LoVo (cell line): ENCODE data around the gene DLGAP5.

Source experiments
- DNase-seq: peaks from one replicate; pipeline ENCODE4 v3.0.0-alpha.2; 2016; ENCODE audit warnings: low spot score

DLGAP5 gene

DNA sequence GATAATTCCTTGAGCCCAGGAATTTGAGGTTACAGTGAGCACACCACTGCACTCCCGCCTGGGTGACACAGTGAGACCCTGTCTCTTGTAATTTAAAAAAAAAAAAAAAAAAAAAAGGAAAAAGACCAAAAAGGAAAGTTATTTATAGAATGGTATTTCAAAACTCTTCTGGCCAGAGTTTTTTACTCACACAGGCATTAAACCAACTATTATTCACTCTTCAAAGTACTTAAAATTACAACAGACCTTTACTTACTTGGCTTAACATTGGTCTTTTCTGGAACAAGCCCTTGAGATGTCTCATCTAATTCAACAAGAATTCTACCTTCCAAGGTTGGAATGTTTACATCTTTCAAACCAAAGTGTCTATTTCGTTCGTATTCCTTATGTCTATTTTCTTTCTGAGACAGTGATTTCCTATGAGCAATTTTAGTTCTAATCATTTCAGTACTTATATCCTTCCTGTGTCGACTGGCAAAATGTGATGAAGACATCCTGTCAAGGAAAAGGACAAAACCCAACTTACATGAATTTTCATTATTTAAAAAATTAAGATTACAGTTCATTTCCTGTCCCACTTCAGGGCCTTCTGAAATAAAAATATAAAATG, 2.6 kb downstream of the DLGAP5 start:
- no peak for DNase-seq

DNA sequence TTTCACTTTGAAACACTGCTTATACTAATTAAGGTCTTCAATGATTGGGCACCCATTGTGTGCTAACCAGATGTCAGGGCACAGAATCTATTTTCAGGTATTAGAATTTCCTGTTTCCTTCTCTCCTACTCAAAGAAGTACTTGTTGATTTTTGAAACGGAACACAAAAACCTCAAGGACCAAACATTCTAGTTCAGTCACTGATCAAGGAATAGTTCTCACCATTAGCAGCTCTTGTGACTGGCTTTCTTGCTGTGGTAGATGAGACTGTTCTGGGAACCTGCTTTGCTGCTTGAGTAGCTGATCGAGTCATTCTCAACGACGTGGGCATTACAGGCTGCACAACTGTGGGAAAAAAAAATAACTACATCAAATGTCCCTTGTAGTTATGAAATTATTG, 11.0 kb downstream of the DLGAP5 start:
- DNase-seq = no peak

DNA sequence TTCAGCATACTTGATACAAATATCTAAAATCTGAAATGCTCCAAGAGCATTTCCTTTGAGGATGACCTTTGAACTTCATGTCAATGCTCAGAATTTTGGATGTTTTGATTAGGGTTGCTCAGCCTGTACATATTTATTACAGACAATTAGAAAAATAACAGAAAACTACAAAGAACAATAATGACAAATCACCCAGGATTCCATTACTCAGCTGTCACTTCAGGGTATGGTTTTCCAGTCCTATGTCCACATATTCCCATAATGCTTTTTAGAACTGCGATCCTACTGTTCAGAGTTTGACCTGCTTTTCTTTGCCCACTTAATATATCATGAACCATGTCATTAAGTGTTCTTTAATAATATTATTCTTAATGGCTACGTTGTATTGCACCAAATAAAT, 11.4 kb downstream of the DLGAP5 start:
- no peak for DNase-seq

DNA sequence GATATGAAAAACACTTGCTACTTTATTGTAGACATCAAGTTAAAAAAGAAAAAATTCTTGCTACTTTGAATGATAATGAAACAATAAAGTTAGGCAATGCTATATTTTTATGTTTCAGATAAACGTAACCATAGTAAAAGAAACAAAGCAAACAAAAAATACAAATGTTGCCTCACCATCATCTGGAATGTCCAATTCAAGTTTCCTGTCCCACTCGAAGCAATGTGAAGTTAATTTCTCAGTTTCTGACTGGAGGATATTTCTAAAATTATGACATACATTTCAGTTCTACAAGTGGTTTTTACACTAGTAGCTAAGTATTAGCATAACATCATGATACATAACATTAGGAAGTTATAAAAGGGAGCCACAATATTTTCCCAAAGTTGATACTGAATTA, 20.9 kb downstream of the DLGAP5 start:
- no peak for DNase-seq

DNA sequence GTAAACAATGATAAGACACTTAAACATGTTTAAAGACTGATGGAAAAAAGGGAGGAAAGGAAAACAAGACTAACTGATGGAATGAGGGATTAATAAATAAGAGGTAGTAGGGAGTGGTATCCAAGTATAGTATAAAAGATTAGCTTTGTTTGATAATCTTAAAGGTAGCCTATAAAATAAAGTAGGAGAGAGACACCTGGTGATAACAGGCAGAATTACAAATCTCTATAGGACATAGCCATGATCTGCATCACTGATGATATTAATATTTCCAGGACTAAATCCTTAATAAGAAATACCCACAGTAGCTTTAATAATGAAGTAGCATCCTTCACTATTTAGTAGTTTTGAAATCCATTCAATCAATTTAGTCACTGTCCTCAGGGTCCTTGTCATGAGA, 30.4 kb downstream of the DLGAP5 start:
- peak; percentile 72 for DNase-seq

DNA sequence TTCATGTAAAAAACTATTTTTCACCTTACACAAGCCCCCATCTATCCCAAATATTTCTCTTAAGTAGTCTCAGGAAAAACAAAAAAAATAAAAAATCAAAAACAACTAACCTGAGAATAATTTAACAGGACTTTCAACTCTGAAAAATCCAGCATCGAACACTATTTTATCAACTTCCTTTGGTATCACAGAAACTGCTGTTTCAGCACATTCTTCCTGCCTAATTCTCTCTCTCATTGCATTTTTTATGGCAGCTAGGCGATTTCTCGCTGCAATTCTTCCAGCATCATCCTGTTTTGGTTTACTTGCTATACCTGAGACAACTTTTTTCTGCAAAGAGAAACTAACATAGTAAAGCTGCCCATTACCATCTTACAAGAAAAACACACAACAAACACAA, 33.0 kb downstream of the DLGAP5 start:
- no peak for DNase-seq

DNA sequence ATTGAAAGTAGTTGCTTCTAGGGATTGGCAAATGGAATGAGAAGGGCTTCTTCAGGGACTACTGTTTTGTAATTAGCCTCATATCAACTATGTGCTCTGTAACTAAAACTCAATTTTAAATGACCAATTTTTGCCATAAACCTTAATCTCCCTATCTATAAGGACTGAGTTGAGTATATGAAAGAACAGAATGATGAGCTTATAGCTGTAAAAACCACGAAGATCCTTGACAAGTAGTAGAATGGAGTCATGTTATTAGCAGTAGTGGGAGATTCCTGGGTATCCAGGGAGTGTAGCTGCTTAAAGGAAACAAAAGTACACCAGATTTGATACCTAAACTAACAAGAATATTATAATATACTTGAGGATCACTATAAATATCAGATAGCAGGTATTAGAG, 34.3 kb downstream of the DLGAP5 start:
- no peak for DNase-seq

DNA sequence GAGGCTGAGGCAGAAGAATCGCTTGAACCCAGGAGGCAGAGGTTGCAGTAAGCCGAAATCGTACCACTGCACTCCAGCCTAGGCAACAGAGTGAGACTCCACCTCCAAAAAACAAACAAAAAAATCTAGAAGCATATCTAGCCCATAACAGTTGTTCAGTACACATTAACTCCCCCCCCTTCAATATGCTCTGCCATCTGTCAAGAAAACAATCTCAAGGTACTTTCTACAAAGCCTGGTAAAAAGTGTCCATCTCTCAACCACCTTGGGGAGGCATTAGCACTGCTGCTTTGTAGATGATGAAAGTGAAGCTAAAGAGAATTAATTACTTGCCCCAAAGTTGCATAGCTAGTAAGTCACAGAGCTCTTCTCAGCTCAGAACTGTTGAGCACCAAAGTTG, 37.4 kb downstream of the DLGAP5 start:
- no peak for DNase-seq

DNA sequence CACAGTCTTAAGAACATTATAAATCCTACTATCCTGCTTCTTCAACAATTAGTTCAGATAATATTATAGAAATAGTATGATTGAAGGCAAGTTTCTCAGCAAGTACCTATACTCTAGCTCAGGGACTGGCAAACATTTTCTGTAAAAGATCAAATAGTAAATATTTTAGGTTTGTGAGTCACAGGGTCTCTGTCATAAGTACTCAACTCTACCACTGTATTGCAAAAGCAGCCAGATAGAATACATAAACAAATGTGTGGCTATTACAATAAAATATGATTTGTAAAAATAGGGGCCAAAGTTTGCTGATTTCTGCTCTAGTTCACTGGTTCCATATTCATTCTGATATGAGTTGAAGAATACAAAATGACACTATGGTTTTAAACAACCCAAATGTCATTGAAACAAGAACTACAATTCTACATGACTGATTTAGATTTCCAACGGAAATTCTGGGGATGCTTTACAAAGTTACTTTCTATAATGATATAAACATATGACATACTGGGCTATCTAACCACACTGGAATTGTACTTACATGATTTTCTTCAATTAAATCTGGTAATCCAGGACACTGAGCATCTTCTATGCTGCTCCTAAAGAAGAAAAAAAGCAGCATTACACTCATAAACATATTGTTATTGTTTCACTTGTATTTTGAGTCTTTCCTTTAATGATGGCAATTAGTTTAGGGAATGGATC, 39.2 kb downstream of the DLGAP5 start:
- no peak for DNase-seq

DNA sequence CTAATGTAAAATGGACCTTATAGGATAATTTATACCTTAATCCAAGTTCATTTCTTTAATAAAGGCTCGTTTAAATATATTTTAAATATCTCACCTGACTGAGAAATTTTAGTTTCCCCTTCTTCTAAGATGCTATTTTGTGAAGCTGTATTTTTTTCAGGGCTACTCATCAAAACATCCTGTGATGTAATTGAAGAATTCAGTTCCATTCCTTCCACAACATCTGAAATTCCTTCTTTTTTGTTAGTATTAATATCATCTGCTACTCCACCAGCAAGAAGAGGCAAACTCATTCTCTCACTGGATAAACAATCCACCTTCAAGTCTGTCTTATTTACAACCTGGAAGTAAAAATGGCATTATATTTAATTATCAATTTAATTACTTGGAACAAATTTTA, 39.8 kb downstream of the DLGAP5 start:
- DNase-seq = no peak

DNA sequence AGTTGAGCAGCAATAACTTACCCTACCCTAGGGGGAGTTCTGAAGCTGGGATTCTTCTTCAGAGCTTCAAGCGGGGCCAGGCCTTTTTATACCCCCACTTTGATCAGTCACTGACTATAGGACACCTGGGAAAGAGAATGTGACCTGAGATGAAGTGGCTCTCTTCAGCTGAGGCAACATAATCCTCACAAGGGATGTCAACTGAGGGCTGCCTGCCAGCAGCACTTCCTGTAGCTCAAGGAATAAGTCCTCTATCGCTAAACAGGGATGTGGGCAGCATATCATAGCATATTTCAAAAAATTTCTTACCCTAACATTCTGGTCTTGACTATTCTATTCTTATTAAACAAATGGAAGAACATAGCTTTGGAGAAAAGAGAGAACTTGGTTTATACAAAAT, 45.0 kb downstream of the DLGAP5 start:
- DNase-seq = no peak

DNA sequence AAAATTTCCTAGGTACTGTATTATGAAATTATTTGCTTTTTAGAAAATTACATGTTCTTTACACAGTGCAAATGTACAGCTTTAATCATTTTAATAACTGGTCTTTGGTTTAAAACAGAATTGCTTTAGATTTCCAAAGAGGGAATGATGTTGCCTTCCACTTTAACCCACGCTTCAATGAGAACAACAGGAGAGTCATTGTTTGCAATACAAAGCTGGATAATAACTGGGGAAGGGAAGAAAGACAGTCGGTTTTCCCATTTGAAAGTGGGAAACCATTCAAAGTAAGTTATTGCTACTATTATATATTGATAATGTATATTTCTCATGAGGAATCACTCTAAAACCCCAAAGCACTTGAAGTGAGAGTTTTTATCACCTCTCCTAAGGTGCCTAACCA, 48.9 kb downstream of the DLGAP5 start:
- DNase-seq = no peak

DNA sequence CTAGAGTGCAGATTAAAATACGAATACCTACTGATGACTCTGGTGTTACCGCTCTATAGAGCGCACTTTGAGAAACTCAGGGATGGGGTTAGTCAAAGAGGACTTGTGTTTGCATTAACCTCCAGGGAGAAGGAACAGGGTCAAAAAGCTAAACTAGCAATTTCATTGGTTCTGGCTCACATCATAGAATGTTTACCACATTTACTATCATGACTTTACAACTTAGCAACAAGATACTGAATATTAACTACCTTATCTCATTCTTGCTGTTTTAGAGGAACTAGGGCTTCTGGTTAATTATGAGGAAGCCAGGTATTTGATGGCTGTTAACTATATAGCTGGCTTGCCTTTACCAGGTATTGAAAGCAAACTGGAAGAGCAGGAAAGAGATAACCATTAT, 49.6 kb downstream of the DLGAP5 start:
- no peak for DNase-seq

DNA sequence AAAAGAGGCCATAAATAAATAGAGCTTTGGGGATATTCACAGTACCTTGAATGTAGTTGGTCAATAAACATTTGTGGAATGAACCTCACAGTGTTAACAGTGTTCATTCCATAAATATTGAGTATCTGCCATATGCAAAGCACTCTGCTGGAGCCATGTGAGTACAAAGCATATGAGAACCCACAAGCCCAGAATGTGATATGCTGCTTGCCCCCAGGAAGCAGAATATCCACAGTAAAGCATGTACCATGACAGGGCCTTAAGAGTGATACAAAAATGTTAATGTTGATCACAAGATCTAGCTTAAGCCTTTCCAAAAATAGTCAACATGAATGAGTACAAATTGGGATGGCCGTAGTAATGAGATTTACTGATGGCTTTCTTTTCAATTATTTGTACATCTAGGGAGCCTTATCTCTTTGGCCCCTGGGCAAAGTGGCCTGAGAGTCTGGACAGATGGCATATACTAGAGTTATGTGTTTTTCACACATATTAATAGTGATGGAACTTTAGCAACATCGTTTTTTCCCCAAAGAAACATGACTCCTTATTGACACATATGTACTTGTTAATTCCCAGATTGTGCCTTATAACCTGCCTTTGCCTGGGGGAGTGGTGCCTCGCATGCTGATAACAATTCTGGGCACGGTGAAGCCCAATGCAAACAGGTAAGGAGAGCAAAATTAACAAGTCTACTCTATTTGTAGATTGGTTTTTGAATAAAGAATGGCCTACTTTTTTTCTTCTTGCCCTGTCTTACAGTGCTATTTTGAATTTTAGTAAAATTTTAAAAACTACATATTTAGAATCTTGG, 51.5 kb downstream of the DLGAP5 start:
- DNase-seq = no peak

DNA sequence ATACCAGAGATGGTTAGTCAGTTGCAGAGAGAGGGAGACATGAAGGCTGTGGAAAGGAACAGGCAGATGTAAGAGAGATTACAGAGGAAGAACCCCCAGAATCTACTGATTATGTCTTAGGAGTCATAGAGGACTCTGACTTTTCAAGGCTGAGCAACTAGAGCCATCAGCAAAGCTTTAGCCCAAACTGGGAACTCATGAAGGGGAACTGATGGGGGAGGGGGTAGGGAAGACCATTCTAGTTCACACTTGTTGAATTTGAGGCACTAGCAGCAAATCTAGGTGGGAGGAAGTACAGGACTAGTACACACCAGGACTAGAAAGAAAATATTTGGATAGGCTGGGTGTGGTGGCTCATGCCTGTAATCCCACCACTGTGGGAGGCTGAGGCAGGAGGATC, 52.2 kb downstream of the DLGAP5 start:
- DNase-seq = no peak

DNA sequence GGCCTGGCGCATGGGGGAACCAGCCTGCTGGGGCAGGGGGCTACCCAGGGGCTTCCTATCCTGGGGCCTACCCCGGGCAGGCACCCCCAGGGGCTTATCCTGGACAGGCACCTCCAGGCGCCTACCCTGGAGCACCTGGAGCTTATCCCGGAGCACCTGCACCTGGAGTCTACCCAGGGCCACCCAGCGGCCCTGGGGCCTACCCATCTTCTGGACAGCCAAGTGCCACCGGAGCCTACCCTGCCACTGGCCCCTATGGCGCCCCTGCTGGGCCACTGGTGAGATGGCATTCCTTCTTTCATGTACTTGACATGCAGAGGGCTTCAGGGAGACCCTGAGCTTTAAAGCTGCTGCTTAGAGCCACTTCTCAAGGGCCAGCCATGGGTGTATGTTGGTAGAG, 53.3 kb downstream of the DLGAP5 start:
- DNase-seq = no peak

DNA sequence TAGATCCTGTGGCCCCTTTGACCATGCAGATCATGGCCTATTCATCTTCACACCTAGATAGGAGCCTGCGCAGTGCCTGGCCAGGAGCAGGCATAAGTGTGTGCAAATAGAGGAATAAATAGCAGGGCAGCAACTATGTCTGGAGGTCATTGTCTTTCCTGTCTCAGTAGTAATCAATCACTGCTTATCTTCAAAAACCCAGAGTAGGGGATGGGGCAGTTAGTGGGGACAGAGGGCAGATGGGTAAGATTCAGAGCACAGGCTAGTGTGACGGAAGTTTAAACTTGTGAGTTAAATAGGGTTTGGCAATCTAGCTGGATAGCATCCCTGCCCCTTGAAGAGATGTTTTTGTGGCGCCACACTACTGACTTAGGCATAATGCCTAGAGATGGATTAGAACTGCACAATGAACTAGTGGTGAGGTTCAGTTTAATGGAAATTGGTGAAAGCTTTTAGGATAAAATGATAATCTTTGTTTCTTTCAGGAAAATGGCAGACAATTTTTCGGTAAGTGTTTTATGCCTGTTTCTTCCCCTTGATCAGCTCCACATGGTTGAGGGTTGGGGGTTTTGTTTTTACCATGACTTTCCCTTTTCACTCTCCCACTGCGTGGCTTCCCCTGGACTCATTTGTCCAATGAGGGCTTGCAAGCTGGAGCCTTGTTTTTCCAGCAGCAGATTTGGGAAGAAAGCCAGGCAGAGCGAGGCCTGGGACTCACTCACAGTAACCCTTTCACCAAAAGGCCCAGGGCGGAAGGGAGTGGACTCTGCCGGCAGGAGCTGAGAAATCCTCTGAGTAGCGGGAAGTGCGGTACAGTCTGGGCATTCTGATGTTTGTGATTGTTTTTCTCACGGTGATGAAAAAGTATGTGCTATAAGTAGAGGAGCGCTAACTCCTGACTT, 54.2 kb downstream of the DLGAP5 start:
- DNase-seq = no peak

DNA sequence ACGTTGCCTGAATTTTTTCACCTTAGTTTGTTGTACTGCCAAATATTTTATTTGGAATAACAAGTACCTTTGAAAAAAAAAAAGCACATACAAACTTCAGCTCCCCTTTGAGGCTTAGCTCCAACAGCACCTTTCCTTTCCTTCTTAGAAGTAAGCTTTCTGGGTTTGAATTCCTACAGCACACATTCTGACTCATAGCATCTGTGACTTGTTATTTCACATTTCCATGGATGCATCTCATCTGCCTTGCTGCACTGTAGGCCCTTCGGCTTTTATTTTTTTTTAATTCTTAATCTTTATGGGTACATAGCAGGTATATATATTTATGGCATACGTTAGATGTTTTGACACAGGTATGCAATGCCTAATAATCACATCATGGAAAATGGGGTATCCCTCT, 55.1 kb downstream of the DLGAP5 start:
- DNase-seq = no peak

DNA sequence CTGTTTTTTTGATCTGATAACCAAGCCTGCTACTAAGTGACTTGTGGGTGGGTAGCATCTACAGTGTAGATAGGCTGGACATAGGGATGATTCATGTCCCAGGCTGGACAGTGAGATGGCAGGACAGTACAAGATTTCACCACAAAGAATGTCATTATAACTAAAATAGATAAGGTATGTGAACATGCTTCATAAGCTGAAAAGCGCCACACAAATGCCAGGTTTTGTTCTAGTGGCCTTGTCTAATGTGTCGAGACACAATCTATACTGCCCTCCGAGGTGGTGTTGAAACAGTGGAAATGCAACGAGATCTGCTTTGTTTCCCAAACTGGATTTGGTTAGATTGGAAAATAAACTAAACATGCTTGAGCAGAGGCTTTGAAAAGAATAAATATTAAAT, 58.0 kb downstream of the DLGAP5 start:
- DNase-seq = no peak

DNA sequence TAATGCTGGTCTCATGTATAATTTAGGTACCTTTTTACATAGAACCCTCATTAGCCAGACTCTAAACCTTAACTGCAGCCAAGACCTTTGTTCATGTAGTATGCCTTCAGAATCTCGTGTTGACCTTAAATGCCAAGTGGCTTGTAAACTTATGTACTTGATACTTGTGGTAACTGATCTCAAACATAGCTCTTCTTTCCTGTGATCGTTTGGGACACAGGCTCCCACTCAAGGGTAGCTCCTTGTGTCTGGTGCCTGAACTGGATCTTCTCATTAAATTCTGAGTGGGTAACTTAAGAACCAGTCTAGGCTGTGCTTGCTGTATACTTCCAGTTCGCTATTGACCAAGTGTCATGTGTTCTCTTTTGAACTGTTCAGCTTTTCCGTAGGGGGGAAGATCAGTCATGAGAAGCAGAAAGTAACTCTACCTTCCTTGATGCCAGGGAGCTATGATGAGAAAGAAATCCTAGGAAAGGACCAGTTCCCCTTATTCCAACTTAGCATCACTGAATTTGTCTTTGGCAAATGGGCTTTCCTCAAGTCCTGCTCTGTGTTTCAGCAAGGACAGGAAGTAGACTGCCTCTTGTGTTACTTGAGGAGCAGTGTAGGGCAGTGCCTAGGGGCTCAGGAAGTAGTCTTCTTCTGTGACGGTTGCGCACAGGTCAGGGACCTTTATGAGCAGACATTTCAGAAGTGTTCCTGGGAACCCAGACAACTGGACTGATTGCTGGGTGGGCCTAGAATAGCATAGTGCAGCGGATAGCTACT, 59.8 kb downstream of the DLGAP5 start:
- DNase-seq = no peak

DNA sequence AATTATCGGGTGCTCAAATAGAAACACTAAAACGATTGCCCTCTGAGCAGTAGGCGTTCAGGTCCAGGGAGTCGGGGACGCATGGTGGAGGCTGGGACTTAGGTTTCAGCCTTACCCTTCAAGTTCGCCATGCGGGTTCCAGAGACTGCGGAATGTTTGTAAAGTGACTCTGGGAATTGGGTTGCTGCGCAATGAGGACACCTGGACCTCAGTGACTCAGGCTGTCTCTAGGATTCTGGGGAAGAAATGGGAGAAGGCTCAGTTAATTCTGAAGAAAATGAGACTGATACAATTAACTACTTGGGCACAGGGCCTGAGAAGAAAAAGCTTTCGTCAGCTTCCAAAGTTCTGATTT, 61.2 kb downstream of the DLGAP5 start:
- peak; percentile 39 for DNase-seq
